NCI-H82 treated with DMSO at 0.1 percent for 48 hours (cell line): Measurements from ENCODE around the gene CFH.
"Not testable (repeated sequence)": the region's sequence is repeated elsewhere in the genome, so short reads cannot be mapped to it uniquely, and the experiment has no call there.

Experiments used
- DNase-seq: peaks from one replicate; lab custom pipeline; 2025; ENCODE audit not compliant: unreplicated experiment; lab: John Stamatoyannopoulos, UW

CFH gene

DNA sequence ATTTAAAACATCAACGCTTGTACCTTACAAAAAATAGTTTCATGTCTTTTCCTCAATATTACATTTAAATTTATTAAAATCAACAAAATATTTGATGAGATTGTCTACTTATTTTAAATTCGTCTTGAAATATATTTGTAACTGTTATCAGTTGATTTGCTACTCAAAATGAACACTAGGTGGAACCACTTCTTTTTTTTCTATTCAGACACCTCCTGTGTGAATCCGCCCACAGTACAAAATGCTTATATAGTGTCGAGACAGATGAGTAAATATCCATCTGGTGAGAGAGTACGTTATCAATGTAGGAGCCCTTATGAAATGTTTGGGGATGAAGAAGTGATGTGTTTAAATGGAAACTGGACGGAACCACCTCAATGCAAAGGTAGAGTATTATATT lies 91.4 kb downstream of the CFH start:
- DNase-seq, result peak; percentile 38

DNA sequence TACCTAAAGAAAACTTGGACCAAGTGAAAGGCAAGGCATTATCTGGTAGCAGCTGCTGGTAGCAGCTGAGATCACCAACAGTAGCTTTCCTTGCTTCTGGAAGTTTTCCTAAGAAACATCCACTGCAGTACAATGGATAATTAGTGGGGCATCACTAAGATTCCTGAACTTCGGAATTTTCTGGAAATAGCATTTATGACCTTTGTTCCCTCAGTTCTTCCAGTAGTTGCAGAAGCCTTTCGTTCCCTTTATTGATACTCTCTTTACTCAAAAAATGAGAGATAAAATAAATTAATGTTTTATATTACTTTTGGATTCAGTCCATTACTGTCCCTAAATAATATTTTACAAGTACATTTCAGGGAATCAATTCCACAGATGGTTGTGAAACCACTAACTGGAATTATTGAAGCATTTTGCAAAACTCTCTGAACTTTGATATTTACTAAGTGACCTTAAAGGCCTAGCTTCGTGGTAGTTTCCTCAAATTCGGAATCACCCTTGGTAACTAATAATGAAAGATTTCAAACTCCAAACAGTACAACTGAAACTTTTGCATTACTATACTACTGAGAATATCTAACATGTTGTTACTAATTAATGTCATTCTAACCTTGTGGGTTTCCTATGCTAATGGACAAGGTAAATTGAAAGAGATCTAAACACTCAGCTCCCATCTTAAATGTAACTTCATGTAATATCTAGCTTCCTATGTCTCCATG lies 113.3 kb downstream of the CFH start:
- DNase-seq, result not testable (repeated sequence)

DNA sequence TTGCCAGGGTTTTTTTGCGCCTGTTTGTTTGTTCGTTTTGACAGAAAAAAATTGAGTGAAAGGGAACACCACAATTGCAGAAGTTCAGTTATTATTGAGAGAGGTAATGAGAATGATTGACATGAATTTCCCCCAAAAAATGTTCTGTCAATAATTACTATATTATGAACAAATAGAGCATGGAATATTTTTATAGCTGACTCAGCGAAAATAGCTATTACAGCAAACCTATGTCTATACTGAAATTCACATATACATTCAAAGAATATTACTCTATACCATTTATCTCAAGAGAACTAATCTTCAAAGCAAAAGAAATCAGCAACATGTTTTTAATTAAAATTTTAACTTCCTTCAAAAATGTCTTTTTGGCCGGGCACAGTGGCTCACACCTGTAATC lies 118.0 kb downstream of the CFH start:
- DNase-seq, result not testable (repeated sequence)

DNA sequence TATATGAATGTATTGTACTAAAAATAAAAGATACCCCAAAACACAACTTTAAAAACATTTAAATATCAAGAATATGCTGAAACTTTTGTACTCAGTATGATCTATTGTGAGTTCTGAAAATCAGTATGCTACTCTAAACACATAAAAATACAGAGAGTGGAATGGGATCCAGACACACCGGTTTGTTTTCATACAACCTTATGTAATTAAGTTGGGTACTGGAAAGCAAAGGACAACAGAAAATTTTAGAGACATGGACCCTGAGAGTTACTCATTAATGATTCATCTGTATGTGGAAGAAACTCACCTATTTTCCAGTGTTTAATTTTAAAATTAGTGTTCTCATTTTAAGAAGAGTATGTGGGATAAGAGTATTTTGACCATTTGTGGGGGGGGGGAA lies 121.9 kb downstream of the CFH start:
- no peak for DNase-seq

DNA sequence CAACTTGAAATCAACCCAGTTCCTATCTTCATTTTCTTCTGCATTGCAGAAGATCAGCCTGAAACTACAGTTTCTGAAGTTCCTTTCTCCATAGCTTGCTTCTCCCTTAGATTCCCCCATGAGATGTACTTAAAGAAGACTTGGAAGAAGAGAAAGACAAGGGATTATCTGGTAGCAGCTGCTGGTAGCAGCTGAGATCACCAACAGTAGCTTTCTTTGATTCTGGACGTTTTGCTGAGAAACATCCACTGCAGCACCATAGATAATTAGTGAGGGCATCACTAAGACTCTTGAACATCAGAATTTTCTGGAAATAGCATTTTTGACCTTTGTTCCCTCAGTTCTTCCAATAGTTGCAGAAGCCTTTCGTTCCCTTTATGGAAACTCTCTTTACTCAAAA lies 122.3 kb downstream of the CFH start:
- DNase-seq, result no peak

DNA sequence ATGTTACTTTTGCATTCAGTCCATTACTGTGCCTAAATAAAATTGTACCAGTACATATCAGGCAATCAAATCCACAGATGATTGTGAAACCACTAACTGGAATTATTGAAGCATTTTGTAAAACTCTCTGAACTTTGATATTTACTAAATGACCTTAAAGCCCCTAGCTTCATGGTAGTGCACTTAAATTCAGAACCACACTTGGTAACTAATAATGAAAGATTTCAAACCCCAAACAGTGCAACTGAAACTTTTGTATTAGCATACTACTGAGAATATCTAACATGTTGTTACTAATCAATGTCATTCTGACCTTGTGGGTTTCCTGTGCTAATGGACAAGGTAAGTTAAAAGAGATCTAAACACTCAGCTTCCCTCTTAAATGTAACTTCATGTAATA lies 122.8 kb downstream of the CFH start, which contains the start of gene CFHR3:
Gene CFHR3 (plus strand): TSS at position 238 of the 400 bp plus-strand sequence. CDS start 47 bp downstream, at position 285.
- DNase-seq, result no peak

DNA sequence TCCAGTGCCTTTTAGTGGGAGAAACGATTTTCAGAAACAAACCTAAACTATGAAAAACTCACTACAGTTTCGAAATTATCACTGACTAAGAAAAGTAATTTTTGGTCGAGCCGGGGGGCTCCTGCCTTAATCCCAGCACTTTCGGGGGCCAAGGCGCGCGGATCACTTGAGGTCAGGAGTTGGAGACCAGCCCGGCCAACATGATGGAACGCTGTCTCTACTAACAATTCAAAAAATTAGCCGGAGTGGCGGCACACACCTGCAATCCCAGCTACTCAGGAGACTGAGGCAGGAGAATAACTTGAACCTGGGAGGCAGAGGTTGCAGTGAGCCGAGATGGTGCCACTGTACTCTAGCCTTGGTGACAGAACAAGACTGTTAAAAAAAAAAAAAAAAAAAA lies 125.8 kb downstream of the CFH start:
- no peak for DNase-seq

DNA sequence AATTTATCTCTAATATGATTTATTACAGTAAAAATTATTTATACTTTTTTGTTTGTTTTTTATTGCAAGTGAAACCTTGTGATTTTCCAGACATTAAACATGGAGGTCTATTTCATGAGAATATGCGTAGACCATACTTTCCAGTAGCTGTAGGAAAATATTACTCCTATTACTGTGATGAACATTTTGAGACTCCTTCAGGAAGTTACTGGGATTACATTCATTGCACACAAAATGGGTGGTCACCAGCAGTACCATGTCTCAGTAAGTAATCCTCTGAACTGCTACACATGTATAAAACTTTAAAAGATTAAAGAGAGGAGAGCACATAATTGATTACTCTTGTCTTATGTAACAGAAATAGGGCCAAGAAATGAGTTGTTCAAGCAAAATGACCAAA lies 127.2 kb downstream of the CFH start:
- DNase-seq, result no peak

DNA sequence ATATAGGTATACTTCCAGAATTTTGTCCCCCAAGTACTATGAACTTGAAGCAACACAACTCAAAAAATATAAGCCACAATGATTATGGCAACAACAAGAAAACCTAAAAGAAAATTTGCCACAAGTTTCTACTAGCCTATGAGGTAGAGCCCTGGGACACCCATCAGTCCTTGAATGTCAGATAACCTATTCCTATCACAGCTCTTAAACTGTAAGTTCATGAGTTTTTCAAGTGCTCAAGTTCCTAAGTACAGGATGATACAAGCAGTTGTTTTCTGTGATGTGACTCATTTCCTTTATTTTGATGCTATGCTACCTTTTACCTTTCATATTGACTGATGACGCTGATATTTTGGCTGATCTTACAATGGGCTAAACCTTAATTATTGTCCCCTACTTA lies 139.4 kb downstream of the CFH start:
- not testable (repeated sequence) for DNase-seq

DNA sequence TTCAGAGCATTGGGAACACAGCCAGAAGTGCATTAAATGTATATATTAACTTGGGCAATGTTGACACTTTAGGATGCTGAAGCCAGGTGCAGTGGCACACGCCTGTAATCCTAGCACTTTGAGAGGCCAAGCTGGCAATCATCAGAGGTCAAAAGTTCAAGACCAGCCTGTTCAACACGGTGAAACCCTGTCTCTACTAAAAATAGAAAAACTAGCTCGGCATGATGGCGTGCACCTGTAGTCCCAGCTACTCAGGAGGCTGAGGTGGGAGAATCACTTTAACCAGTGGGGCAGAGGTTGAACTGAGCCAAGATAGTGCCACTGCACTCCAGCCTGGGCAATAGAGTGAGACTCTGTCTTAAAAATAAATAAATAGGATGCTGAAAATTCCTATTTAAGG lies 142.3 kb downstream of the CFH start:
- DNase-seq, result not testable (repeated sequence)
